Stimulated activated CD4-positive, alpha-beta T cell treated with anti-CD3 and anti-CD28 coated beads, Interleukin-15, amount 100 ng/mL, for 24 hours (primary cell): Measurements from ENCODE around the gene PLXNC1.

Experiments
- DNase-seq: peaks from one replicate; pipeline ENCODE4 v3.0.0-alpha.2; 2020

Gene PLXNC1

DNA sequence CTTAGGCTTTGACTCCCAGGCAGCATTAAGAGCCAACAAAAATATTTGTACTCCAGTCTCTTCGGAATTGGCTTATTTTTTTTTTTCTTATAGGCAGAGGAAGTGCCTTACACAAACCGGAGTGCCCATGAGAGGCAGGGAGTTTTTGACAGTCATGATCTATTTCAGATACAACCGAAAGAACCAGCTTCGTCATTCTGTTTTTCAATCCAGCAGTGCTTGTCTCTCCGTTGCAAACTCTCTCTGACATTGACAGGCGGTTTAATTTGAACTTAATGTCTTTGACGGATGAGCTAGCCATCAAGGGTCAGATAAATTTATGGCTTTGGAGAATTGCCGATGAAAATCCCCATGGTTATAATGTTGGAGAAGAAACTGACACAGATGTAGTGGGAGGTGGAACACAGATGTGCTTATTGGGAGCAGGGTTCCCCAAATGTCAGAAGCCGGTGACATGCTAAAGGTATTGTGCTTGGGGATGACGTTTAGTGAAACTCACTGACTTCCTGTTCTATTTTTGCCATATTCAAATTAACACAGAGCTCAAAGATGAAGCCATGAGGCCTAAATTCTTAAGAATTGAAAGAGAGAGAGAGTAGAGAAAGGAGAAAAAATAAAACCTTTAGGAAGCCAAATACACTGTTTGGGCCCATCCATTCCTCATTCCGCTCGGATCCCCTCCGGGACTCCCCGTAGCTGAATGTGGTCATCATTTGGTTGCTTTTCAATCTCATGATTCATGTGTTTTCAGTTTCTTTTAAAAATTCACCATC is 59.7 kb downstream of the PLXNC1 start:
- DNase-seq, result peak; percentile 68

- DNase-seq, result peak; percentile 56
These were observed 60.2 kb downstream of the PLXNC1 start for GRCh38 chr12:94208622-94208966.

GRCh38 chr12:94209240-94209639 is 60.9 kb downstream of the PLXNC1 start:
- no peak for DNase-seq

DNA sequence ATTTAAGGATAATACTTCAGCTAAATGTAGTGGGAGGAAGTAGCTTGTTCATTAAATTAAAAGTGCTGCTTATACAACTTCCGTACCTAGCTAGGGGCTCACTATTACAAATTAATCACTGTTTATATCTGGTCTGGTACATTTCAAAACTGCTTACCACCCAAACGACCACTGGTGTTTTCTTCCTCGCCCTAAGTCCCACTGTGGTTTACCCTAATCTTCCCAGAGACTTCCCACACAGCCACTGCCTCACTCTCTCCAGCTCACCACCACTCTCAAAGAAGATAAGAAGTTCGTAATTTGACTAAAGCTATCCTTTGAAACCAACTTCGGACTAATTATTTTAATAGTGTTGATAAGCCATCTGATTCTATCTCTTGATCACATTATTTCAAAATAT is 62.6 kb downstream of the PLXNC1 start:
- no peak for DNase-seq

DNA sequence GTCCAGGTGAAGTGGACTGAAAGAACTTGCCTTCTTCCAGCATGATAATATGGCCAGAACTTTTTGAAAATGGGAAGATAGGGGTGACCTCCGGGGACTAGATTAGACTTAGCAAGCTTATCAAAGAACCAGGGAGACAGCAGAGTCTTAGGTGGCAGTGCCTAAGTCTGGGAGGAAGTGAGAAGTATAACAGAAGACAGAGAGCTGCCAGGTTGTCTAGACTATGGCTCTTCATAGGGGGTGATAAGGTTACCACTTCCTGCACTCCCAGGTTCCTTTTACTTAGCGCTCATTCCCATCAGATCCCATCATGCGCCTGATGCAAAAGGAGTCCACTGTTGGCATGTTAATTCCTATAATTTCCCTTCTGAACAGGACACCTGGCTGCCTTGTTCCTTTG is 69.9 kb downstream of the PLXNC1 start:
- DNase-seq, result no peak

GRCh38 chr12:94219622-94220302 is 71.4 kb downstream of the PLXNC1 start:
- no peak for DNase-seq

- DNase-seq, result no peak
These were observed 72.4 kb downstream of the PLXNC1 start for GRCh38 chr12:94220804-94221203.

DNA sequence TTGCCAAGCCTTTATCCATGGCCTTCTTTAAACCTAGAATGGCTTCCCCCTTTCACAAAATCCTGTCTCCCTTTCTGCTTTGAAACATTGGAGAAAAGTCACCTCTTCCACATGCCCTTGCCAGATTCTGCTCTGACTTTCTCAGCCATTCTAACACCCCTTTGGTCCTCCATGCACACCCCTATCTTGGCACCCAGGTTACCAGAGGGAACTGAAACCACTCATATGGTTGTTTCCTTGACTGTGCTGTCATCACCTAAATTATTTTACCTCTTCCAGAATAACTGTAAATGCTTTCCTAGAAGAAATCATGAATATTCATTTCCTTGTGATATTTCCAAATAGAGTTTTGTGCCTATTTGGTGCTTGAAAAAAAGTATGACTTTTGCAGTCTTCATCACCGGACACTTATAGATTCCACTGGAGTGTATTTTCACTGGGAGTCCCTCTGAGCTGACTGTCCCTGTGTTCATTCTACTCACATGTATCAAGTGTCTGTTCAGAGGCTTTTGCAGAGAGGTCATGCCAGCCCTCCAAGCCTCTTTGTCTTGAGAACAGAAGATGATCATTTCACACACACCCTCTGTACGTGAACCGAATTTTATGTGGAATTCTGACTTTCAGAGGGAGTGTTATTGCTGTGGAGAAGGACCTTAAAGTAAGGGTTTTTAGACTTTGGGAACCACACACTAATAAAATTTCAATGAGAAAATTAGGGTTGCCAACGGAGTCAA is 74.1 kb downstream of the PLXNC1 start:
- DNase-seq, result no peak

DNA sequence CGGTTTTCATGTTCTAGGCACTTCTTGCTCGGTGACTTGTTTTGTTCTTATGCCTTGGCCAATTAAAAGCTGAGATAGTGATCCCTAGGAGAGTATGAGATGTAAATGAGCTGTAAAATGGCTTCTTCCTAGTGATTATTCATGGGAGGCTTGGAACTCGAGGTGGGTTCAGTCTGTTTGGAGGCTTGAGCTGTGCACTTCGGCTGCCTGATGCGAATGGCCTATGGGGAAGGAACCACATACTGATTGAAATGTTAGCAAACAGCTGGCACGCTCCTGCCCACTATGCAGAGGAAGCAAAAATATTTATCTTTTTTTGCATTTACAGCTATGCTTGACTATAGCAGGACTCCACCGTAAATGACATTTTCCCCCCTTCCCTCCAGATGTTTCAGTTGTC is 75.5 kb downstream of the PLXNC1 start:
- no peak for DNase-seq

GRCh38 chr12:94225506-94225905 is 77.1 kb downstream of the PLXNC1 start:
- no peak for DNase-seq

GRCh38 chr12:94225947-94226630 is 77.7 kb downstream of the PLXNC1 start:
- DNase-seq, result no peak

- DNase-seq, result no peak
These were observed 78.7 kb downstream of the PLXNC1 start for GRCh38 chr12:94227066-94227465.

DNA sequence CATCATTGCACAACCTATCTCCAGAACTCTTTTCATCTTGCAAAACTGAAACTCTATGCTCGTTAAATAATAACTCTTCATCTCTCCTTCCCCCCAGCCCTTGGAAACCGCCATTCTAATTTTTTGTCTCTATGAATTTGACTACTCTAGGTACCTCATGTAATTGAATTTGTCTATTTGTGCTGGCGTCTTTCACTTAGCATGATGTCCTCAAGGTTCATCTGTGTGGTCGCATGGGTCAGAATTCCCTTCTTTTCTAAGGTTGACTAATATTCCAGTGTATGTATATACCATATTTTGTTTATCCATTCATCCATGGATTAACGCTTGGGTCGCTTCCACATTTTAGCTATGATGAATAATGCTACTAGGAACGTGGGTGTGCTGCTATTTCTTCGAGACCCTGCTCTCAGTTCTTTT is 80.1 kb downstream of the PLXNC1 start:
- DNase-seq, result no peak

DNA sequence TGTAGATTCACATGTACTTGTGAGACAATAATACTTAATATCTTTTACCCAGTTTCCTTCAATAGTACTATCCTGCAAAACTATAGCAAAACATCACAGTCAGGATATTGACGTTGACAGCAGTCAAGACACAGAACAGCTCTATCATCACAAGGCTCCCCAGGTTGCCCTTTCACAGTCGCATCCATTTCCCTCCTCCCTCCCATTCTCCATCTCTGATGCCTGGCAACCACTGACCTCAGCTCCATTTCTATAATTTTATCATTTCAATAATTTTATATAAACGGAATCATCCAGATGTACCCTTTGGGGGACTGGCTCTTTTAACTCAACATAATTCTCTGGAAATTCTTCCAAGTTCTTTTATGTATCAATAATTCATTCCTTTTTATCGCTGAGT is 81.5 kb downstream of the PLXNC1 start:
- no peak for DNase-seq

DNA sequence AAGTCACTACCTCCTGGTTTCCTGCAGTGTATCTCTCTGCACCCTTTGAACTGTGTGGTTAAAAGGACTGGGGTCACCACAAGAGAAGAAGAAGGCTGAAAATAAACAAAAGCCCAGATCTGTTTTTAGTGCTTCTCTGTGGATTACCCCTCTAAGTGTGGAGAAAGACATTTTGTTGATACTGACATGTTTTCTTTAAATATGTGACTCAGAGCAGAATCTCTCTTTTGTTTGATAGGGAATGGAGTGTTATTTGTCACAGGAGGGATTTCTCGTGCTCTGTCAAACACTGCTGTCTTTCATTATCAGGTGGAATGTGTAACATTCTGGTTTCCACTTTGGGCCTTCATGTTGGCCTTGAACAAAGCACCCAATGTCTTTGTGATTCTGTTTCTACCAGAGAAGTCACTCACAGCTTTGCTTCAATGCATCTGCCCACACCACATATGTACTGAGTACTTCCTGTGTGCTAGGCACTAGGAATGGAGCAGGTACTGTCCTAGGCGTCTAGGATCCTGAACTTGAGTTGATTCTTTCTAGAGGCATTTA is 82.1 kb downstream of the PLXNC1 start:
- DNase-seq, result no peak

DNA sequence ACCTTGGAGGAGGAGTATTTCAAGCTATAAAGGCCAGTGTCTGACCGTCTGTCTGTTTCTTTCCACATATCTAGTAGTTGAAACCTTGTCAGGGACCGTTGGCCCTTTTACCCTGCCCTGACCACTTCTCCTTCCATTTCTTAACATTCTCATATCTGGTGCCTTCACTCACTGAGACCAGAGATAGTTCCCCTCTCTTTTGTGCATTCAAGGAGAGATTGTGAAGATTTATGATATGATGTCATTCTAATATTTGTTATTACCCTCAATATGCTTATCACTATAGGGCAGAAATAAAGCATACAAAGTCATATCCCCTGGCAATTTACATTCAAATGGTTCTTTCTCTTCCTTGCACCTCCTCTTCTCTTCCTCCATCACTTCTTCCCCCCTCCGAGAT is 83.3 kb downstream of the PLXNC1 start:
- DNase-seq, result no peak

DNA sequence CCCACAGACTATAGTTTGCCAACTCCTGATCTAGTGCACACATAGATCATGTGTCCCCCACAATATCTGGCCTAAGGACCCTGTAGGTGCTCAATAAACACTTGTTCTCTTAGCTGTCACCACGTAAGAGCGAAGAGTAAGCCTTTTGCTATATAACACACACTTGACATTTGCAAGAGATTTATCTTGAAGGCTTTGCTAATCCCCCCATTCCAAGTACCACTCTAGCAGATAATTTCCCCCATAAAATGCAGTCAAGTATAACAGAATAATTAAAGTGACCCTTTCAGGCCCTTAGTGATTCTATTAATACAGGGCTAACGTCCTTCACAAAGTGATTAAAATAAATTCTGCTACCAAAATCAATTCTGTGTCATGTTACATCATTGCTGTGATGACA is 87.5 kb downstream of the PLXNC1 start:
- DNase-seq, result no peak

GRCh38 chr12:94239332-94239993 is 91.1 kb downstream of the PLXNC1 start:
- no peak for DNase-seq

DNA sequence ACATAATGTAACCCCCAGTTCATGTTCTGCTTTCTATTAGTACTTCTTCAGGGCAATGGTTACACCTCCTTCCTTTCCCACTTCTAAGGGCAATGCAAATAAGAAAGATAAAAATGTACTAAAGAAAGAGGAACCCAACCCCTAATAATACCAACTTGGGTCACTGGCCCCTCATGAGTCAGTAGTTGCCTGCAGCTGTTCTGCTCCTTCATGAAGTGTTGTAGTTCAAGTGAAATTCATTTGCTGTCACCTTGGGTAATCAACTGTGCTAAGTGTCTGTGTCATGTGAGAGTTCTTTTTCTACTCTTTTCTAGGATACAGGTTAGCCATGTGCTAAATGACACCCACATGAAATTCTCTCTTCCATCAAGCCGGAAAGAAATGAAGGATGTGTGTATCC is 91.8 kb downstream of the PLXNC1 start:
- DNase-seq, result no peak

- no peak for DNase-seq
These were observed 94.5 kb downstream of the PLXNC1 start for GRCh38 chr12:94242901-94243300.

GRCh38 chr12:94244165-94245133 is 96.1 kb downstream of the PLXNC1 start:
- DNase-seq, result peak; percentile 65
